ENCODE measurements around the gene CNTRL.
A peak's percentile ranks its signal among the peaks of the same experiment; 100 is the strongest.
"Not testable (repeated sequence)": the region's sequence is repeated elsewhere in the genome, so short reads cannot be mapped to it uniquely, and the experiment has no call there.

CNTRL gene, protein sequence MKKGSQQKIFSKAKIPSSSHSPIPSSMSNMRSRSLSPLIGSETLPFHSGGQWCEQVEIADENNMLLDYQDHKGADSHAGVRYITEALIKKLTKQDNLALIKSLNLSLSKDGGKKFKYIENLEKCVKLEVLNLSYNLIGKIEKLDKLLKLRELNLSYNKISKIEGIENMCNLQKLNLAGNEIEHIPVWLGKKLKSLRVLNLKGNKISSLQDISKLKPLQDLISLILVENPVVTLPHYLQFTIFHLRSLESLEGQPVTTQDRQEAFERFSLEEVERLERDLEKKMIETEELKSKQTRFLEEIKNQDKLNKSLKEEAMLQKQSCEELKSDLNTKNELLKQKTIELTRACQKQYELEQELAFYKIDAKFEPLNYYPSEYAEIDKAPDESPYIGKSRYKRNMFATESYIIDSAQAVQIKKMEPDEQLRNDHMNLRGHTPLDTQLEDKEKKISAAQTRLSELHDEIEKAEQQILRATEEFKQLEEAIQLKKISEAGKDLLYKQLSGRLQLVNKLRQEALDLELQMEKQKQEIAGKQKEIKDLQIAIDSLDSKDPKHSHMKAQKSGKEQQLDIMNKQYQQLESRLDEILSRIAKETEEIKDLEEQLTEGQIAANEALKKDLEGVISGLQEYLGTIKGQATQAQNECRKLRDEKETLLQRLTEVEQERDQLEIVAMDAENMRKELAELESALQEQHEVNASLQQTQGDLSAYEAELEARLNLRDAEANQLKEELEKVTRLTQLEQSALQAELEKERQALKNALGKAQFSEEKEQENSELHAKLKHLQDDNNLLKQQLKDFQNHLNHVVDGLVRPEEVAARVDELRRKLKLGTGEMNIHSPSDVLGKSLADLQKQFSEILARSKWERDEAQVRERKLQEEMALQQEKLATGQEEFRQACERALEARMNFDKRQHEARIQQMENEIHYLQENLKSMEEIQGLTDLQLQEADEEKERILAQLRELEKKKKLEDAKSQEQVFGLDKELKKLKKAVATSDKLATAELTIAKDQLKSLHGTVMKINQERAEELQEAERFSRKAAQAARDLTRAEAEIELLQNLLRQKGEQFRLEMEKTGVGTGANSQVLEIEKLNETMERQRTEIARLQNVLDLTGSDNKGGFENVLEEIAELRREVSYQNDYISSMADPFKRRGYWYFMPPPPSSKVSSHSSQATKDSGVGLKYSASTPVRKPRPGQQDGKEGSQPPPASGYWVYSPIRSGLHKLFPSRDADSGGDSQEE (N-terminal part only)

DNA sequence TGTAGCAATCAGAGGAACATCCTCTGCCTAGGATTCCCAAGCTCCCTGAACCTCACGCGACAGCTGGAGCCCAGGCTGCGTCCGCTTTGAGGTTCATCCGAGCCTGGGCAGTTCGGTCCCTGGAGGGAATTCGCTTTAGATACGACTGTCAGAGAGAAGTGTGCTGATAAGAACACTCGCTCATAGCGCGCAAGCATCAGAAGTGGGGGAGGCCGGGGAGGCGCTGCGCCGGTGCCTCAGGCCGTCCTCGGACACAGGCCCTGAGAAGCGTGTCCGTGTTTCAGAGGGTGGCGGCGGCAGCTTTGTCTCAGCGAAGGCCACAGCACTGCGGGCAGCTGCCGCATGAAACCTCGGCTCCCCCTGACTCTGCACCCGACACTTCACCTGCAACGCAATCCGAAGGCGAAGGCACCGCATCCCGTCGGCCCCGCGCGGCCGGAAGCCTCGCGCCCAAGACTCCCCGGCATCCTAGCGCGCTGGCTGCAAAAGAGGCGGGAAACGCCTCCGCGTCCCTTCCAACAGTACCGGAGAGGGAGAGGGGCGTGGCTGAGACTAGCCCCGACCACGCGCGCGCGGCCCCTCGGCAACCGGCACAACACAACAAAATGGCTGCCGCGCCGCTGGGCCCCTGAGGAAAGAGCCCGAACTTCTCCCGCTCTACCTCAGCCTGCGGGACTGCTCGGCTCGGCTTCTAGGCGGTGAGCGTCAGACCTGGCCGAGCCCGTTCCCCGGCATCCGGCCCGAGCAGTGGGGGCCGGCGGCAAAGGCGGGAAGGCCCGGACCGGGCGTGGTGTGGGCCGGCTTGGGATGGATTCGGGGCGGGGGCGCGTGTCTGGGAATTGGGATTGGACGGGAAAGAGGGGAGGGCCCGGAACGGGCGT lies at the start of gene CNTRL:
Gene CNTRL, plus strand, starts transcription at position 586 of the 881 bp plus-strand sequence. CDS start 13,372 bp downstream, outside the sequence.
- TF ChIP-seq, protein P1, sequence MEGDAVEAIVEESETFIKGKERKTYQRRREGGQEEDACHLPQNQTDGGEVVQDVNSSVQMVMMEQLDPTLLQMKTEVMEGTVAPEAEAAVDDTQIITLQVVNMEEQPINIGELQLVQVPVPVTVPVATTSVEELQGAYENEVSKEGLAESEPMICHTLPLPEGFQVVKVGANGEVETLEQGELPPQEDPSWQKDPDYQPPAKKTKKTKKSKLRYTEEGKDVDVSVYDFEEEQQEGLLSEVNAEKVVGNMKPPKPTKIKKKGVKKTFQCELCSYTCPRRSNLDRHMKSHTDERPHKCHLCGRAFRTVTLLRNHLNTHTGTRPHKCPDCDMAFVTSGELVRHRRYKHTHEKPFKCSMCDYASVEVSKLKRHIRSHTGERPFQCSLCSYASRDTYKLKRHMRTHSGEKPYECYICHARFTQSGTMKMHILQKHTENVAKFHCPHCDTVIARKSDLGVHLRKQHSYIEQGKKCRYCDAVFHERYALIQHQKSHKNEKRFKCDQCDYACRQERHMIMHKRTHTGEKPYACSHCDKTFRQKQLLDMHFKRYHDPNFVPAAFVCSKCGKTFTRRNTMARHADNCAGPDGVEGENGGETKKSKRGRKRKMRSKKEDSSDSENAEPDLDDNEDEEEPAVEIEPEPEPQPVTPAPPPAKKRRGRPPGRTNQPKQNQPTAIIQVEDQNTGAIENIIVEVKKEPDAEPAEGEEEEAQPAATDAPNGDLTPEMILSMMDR (IDR thresholded peaks at IDR 0.05): no peak
- Histone ChIP-seq H3K4me3 (peak within 1 kb of the TSS; percentile 89), H3K27ac (peak within 1 kb of the TSS; percentile 92 to 97)
- peak; percentile 95 for DNase-seq (ENCODE audit: low spot score)

DNA sequence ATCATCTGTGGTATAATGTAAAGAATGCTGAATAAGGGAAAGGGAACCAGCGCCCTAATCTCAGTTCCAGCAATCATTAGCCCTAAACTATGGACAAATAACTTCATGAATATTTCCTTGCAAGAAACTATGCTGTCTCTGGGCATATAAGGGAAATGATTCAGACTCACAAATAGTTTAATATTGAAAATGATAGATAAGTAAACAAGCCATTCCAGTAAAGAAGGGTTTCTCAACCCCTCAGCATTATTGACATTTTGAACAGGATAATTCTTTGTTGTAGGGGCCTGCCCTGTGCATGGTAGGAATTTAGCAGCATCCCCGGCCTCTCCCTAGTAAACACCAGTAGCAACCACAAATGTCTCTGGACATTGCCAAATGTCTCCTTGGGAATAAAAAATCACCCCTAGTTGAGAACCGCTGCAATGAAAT lies 48.5 kb upstream of the CNTRL start:
- TF ChIP-seq, protein P1 (IDR thresholded peaks at IDR 0.05): no peak
- no peak for DNase-seq (ENCODE audit: low spot score)

DNA sequence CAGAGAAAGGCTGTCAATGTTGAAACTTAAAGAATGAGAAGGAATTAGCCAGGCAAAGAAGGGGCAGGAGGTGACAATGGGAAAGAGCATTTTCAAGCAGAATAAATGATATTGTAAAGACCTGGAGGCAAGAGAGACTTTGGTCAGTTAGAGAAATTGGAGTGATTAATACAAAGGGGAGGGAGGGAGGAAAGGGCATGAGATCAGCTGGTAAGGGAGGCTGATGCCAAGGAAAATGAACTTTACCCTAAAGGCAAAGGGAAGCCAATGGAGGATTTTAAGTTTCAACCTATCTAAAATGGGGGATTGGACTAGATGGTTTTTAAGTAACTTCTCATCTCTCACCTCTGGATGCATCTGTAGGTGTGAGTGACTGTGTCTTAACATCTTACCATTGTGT lies 48.0 kb upstream of the CNTRL start:
- Histone ChIP-seq H3K4me3 (no peak overlapping the region), H3K27ac (no peak overlapping the region)
- TF ChIP-seq, protein P1 (IDR thresholded peaks at IDR 0.05): no peak
- no peak for DNase-seq (ENCODE audit: low spot score)

More for the DNA sequence above, 48.5 kb upstream of the CNTRL start:
- Histone ChIP-seq H3K4me3 (no peak overlapping the region), H3K27ac (no peak overlapping the region)

DNA sequence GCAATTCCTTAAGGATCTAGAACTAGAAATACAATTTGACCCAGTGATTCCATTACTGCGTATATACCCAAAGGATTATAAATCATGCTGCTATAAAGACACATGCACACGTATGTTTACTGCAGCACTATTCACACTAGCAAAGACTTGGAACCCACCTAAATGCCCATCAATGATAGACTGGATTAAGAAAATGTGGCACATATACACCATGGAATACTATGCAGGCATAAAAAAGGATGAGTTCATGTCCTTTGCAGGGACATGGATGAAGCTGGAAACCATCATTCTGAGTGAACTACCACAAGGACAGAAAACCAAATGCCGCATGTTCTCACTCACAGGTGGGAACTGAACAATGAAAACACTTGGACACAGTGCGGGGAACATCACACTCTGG lies 46.5 kb upstream of the CNTRL start:
- not testable (repeated sequence) for H3K27ac ChIP-seq; H3K4me3 ChIP-seq; DNase-seq (ENCODE audit: low spot score)

DNA sequence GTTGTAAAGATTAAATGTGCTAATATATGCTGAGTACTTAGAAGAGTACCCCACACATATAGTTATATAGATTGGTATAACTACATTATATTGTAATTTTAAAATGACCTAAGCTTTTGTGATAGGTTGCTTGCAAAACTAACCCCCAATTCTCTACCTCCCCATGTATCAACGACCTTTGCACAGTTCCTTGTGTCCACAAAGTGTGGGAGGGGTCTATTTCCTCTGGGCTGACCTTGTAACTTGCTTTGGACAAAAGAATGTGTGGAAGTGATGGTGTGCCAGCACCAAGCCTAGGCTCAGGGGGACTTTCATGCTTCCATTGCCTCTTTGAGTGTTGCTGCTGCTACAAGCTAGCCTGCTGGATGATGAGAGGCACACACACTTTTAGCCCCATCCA lies 45.3 kb upstream of the CNTRL start:
- no peak overlapping the region for H3K27ac ChIP-seq
- H3K4me3 ChIP-seq: no peak overlapping the region
- TF ChIP-seq, protein P1 (IDR thresholded peaks at IDR 0.05): no peak
- DNase-seq (ENCODE audit: low spot score): no peak

DNA sequence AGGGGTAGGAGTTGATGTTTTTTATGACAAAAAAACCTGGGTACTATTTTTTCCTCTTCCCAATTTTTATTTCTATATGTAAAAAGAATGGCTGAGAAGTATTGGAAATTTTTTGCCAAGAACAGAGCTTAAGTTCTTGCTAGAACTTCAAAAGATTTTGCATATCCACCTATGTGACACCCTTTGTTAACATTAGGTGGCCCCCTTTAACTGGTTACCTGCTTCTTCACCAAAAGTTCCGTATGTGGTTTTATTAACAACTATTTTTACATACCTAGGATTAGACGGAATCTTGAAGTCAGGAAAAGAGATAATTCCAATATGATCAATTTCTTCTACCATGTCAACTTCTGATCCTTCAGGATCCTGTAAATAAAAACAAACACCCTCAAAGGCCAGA lies 40.2 kb upstream of the CNTRL start:
- TF ChIP-seq, protein P1 (IDR thresholded peaks at IDR 0.05): no peak
- DNase-seq (ENCODE audit: low spot score): no peak
- Histone ChIP-seq H3K4me3 (no peak overlapping the region), H3K27ac (no peak overlapping the region)

DNA sequence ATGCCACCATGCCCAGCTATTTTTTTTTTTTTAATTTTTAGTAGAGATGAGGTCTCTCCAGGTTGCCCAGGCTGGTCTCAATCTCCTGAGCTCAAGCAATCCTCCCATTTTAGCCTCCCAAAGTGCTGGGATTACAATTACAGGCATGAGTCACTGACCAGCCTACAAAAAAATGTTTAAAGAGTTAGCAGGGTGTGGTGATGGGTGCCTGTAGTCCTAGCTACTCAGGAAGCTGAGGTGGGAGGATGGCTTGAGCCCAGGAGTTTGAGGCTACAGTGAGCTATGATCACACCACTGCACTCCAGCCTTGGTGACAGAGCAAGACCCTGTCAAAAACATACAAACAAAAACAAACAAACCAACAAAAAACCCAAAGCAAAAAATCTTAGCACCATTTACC lies 39.0 kb upstream of the CNTRL start:
- H3K27ac ChIP-seq; DNase-seq (ENCODE audit: low spot score); H3K4me3 ChIP-seq: not testable (repeated sequence)
